B cell (primary cell): ENCODE measurements around the gene SELENOI. TPM values are rescaled to one million over a fixed set of nuclear protein-coding genes. Genes with fewer than 3 reads are reported as not detected.

ENCODE experiments used
- ATAC-seq: fragments of 200-7000 bp; cut with Tn5 transposase; one replicate; pipeline ENCODE4 v1.10.0; 2021; ENCODE audit warnings: low read depth, mild to moderate bottlenecking, moderate number of reproducible peaks, moderate library complexity
- CTCF ChIA-PET: fragments of 350-600 bp; sonication (Branson Sonifier 250); formaldehyde crosslinking; loops from one replicate; lab custom pipeline; 2021; ENCODE audit warnings: antibody characterized with exemption, inconsistent platforms; lab: Charles Lee
- POLR2A ChIA-PET: fragments of 350-600 bp; sonication (Branson Sonifier 250); formaldehyde crosslinking; loops from one replicate; lab custom pipeline; 2021; ENCODE audit warnings: antibody characterized with exemption; lab: Charles Lee
- DNase-seq: peaks from one replicate; pipeline ENCODE4 v3.0.0; 2013
- H2AFZ ChIP-seq: 2 replicates; pipeline ENCODE4 v1.6.1; 2012; ENCODE audit warnings: mild to moderate bottlenecking, low read depth, low read length; ENCODE audit not compliant: insufficient read depth, poor library complexity, severe bottlenecking
- H3K27ac ChIP-seq, 2 donors: 1 replicate in 1 of 2; 2 replicates in 1 of 2; pipeline ENCODE4 v1.5.1; 2012 to 2013; ENCODE audit warnings: low read length in 2 of 2, mild to moderate bottlenecking in 2 of 2, moderate library complexity in 1 of 2
- H3K27me3 ChIP-seq, 4 experiments: fragments of 200-600 bp in 1 of 4; sonication (generic) in 1 of 4; replicated peaks in 1 of 4; 1 replicate in 2 of 4; 2 replicates in 2 of 4; pipeline versions ENCODE4 v1.6.1 to v1.7.0; 2013 to 2016; ENCODE audit warnings: low read length in 3 of 4, mild to moderate bottlenecking in 2 of 4, mixed read lengths in 1 of 4, moderate library complexity in 1 of 4; ENCODE audit not compliant: insufficient read depth in 4 of 4, control insufficient read depth in 3 of 4; ENCODE audit errors: control extremely low read depth in 1 of 4
- H3K36me3 ChIP-seq, 2 experiments: replicated peaks in 1 of 2; 1 replicate in 1 of 2; 2 replicates in 1 of 2; pipeline versions ENCODE4 v1.6.1 to v1.7.1; 2013; ENCODE audit warnings: low read length in 1 of 2; ENCODE audit not compliant: insufficient read depth in 2 of 2, control insufficient read depth in 1 of 2; ENCODE audit errors: control extremely low read depth in 1 of 2, extremely low read depth in 1 of 2
- H3K4me1 ChIP-seq, 2 donors: fragments of 200-600 bp in 1 of 2; sonication (generic) in 1 of 2; 1 replicate in 1 of 2; 2 replicates in 1 of 2; pipeline versions ENCODE4 v1.5.1 to v1.6.1; 2013 to 2017; ENCODE audit warnings: low read length in 2 of 2; ENCODE audit not compliant: control insufficient read depth in 2 of 2, insufficient read depth in 2 of 2
- H3K4me2 ChIP-seq: replicated peaks from 2 replicates; pipeline ENCODE3; 2012; ENCODE audit warnings: mild to moderate bottlenecking, low read depth, low read length; ENCODE audit not compliant: poor library complexity, severe bottlenecking
- H3K4me3 ChIP-seq, 5 experiments: fragments of 200-600 bp in 1 of 5; sonication (generic) in 1 of 5; 1 replicate in 3 of 5; 2 replicates in 2 of 5; pipeline versions ENCODE4 v1.5.1 to v1.7.0; 2011 to 2016; ENCODE audit warnings: low read length in 4 of 5, mild to moderate bottlenecking in 4 of 5, low read depth in 2 of 5, control low read depth in 1 of 5, moderate library complexity in 1 of 5; ENCODE audit not compliant: insufficient read depth in 1 of 5; ENCODE audit errors: control extremely low read depth in 1 of 5, extremely low read depth in 1 of 5
- H3K79me2 ChIP-seq: fragments of 200-600 bp; sonication (generic); one replicate; pipeline ENCODE4 v1.6.0; 2016; ENCODE audit warnings: low read length; ENCODE audit not compliant: control insufficient read depth, insufficient read depth
- H3K9ac ChIP-seq: fragments of 200-600 bp; sonication (generic); 2 replicates; pipeline ENCODE4 v1.6.1; 2017; ENCODE audit warnings: mild to moderate bottlenecking, low read length, moderate library complexity
- H3K9me3 ChIP-seq, 3 donors: one replicate each; pipeline versions ENCODE4 v1.6.1 to v1.7.1; 2013; ENCODE audit warnings: low read length in 2 of 3; ENCODE audit not compliant: control insufficient read depth in 2 of 3, insufficient read depth in 1 of 3; ENCODE audit errors: control extremely low read depth in 1 of 3
- H4K20me1 ChIP-seq: 2 replicates; pipeline ENCODE4 v1.6.0; 2012; ENCODE audit warnings: mild to moderate bottlenecking, low read length; ENCODE audit not compliant: insufficient read depth, control insufficient read depth, poor library complexity, severe bottlenecking
- H3K27ac Mint-ChIP-seq: one replicate; pipeline ENCODE4 v1.8.0; 2021; ENCODE audit warnings: mixed read lengths
- H3K27me3 Mint-ChIP-seq: one replicate; pipeline ENCODE4 v1.8.0; 2021; ENCODE audit warnings: mixed read lengths
- H3K4me1 Mint-ChIP-seq: one replicate; pipeline ENCODE4 v1.8.0; 2021; ENCODE audit warnings: mixed read lengths
- H3K4me3 Mint-ChIP-seq: one replicate; pipeline ENCODE4 v1.8.0; 2021; ENCODE audit warnings: mixed read lengths
- H3K9me3 Mint-ChIP-seq: one replicate; pipeline ENCODE4 v1.8.0; 2022; ENCODE audit warnings: mixed read lengths; ENCODE audit not compliant: insufficient read depth
- EZH2 ChIP-seq: IDR thresholded peaks from 2 replicates; pipeline ENCODE4 v1.6.1; 2012; ENCODE audit warnings: borderline replicate concordance, low read depth, mild to moderate bottlenecking, moderate library complexity, low read length; ENCODE audit not compliant: insufficient read depth, poor library complexity, severe bottlenecking
- WGBS: methylation state at CpG from one replicate; pipeline ENCODE4 v1.1.5; 2013; ENCODE audit warnings: missing lambda C conversion rate; ENCODE audit not compliant: insufficient coverage; 5-methylcytosine and 5-hydroxymethylcytosine counted together
- intact Hi-C: fragments of 100-400 bp; cut with micrococcal nuclease; formaldehyde crosslinking; loops from one replicate; pipeline ENCODE4 v1.10.0; 2022
- polyA plus RNA-seq: library from polyadenylated mRNA; depleted of rRNA; stranded (reverse); fragments of >200 nt; gene quantifications from 2 replicates; pipeline ENCODE4 v1.2.3, GENCODE V29; 2012
- total RNA-seq, 2 donors: library from RNA; stranded (reverse); fragments of 120-200 nt in 1 of 2; gene quantifications; 1 replicate in 1 of 2; 2 replicates in 1 of 2; pipeline versions ENCODE4 v1.2.3 to v1.2.4, GENCODE V29; 2013 to 2022
- TF ChIP-seq, protein P1 (sequence below): fragments of 200-600 bp; IDR thresholded peaks from one replicate; pipeline ENCODE4 v1.8.0; 2022; ENCODE audit warnings: antibody characterized with exemption, mild to moderate bottlenecking

Gene SELENOI
- total and polyA plus RNA-seq, 2 donors (not counting 1 experiment from before 2014, with no cell fraction given) = 3.4 to 20.1 TPM

DNA sequence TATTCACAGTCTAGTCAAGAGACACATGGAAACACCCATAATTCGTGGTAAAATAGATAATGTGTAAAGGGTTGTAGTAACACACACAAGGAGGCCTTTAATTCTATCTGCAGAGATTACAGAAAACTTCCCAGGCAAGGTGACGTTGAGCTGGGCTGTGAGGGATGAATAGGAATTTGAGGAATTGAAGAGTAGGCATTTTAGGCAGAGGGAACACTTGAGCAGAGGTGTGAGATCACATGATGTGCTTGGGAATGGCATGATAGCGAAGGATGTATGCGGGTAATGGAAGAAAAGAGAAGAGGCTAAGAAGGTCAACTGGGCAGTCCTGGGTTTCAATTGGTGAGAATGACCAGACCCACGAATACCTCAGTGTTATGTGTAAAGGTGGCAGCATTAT is 76.0 kb downstream of the SELENOI start:
- H3K27ac ChIP-seq = no peak overlapping the region
- no peak overlapping the region for H3K4me3 Mint-ChIP-seq
- H3K9ac ChIP-seq = no peak overlapping the region
- no peak for TF ChIP-seq EZH2
- TF ChIP-seq, protein P1, sequence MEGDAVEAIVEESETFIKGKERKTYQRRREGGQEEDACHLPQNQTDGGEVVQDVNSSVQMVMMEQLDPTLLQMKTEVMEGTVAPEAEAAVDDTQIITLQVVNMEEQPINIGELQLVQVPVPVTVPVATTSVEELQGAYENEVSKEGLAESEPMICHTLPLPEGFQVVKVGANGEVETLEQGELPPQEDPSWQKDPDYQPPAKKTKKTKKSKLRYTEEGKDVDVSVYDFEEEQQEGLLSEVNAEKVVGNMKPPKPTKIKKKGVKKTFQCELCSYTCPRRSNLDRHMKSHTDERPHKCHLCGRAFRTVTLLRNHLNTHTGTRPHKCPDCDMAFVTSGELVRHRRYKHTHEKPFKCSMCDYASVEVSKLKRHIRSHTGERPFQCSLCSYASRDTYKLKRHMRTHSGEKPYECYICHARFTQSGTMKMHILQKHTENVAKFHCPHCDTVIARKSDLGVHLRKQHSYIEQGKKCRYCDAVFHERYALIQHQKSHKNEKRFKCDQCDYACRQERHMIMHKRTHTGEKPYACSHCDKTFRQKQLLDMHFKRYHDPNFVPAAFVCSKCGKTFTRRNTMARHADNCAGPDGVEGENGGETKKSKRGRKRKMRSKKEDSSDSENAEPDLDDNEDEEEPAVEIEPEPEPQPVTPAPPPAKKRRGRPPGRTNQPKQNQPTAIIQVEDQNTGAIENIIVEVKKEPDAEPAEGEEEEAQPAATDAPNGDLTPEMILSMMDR = no peak
- H3K27me3 ChIP-seq = no peaks in the 10 kb centered on the region
- H3K4me2 ChIP-seq = no peak overlapping the region
- no peaks in the 10 kb centered on the region for H3K9me3 ChIP-seq
- no peak overlapping the region for H3K27ac Mint-ChIP-seq
- POLR2A ChIA-PET = no interaction called here
- no peaks in the 10 kb centered on the region for H3K79me2 ChIP-seq
- DNase-seq = no peak
- peaks cover 2% of the 10 kb centered on the region for H3K9me3 Mint-ChIP-seq
- no peak overlapping the region for H2AFZ ChIP-seq
- intact Hi-C loops = no loop called here
- H4K20me1 ChIP-seq = no peaks in the 10 kb centered on the region
- H3K27me3 Mint-ChIP-seq = peaks cover 5% of the 10 kb centered on the region
- 98% methylated on average over 4 of the region's 5 CpGs for WGBS
- H3K36me3 ChIP-seq = no peaks in the 10 kb centered on the region
- H3K4me3 ChIP-seq = no peak overlapping the region
- no peaks in the 10 kb centered on the region for H3K4me1 Mint-ChIP-seq
- no peaks in the 10 kb centered on the region for H3K4me1 ChIP-seq
- no peak for ATAC-seq
- CTCF ChIA-PET = no interaction called here

DNA sequence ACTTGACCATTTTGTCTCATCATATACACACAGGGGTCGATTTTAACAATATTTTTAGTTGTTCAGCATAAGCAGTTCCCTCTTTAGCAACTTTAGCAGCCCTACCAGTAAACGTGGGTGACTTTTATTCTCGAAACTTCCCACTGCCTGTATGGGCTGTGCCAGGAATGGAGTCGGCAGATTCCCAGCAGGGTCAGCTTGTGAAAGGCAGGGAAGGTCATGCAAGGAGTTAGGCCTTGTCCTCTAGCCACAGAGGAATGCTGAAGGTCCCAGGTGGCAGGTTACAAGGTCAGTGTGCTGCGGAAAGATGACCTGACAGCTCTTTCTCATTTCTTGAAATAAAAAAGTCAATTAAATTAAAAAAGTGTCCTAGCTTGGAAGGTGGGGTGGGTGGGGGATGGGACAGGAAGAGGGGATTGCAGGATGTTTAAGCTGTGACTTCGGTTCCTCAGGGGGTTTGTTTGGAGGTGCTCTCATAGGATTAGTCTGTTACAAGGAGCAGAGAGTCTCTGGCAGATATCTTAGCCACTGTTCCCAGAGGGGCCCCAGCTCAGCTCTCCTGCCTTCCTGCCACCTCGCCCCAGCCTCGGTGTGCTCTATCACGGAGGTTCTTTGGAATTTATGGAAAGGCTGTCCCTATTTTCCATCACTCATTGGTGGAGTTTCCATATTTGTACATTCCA is 77.1 kb downstream of the SELENOI start:
- DNase-seq (no peak), ATAC-seq (no peak)
- no peaks in the 10 kb centered on the region for H3K4me1 Mint-ChIP-seq
- H3K36me3 ChIP-seq = no peaks in the 10 kb centered on the region
- H3K4me3 ChIP-seq = no peak overlapping the region
- intact Hi-C loops = no loop called here
- H3K9ac ChIP-seq = no peak overlapping the region
- H3K27ac Mint-ChIP-seq = no peak overlapping the region
- H2AFZ ChIP-seq = no peak overlapping the region
- H3K9me3 ChIP-seq = no peaks in the 10 kb centered on the region
- H3K27ac ChIP-seq = no peak overlapping the region
- no peak overlapping the region for H3K4me3 Mint-ChIP-seq
- ChIA-PET POLR2A (no interaction called here), CTCF (no interaction called here)
- TF ChIP-seq EZH2 = no peak
- TF ChIP-seq, protein P1 = no peak
- peaks cover 2% of the 10 kb centered on the region for H3K9me3 Mint-ChIP-seq
- WGBS = 63% methylated on average over 4 of the region's 9 CpGs
- H3K4me1 ChIP-seq = no peaks in the 10 kb centered on the region
- H4K20me1 ChIP-seq = no peaks in the 10 kb centered on the region
- H3K4me2 ChIP-seq = no peak overlapping the region
- no peaks in the 10 kb centered on the region for H3K27me3 ChIP-seq
- peaks cover 5% of the 10 kb centered on the region for H3K27me3 Mint-ChIP-seq
- H3K79me2 ChIP-seq = no peaks in the 10 kb centered on the region
